ENCODE results near the gene OTUB2.

GRCh38 chr14:94051779-94052178 is 25.6 kb downstream of the OTUB2 start:
- TF ChIP-seq EZH2phosphoT487 (IDR thresholded peaks at IDR 0.05; ENCODE audit: insufficient read depth, low read depth) (no peak), EZH2 (IDR thresholded peaks at IDR 0.05; ENCODE audit: insufficient read depth, poor library complexity, severe bottlenecking) (no peak)
